ENCODE data around the gene HLA-E. TPM values are rescaled to one million over a fixed set of nuclear protein-coding genes. Genes with fewer than 3 reads are reported as not detected.
A peak's percentile ranks its signal among the peaks of the same experiment; 100 is the strongest.
"Not testable (repeated sequence)": the region's sequence is repeated elsewhere in the genome, so short reads cannot be mapped to it uniquely, and the experiment has no call there.

The HLA-E gene
- total and polyA plus RNA-seq, 5 experiments from 2014 or later = 1,291 to 2,977 (median 2,699) TPM

DNA sequence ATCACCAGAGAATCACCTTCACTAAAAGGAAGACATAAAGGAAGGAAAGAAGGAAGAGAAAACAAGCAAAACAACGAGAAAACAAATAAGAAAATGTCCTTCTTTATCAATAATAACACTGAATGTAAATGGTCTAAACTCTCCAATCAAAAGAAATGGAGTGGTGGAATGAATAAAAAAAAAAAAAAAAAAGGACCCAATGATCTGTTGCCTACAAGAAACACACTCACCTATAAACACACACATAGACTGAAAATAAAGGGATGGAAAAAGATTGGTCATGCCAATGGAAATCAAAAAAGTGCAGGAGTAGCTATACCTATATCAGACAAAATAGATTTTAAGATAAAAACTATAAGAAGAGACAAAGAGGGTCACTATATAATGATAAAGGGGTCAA, 30.2 kb upstream of the HLA-E start:
- peaks cover 67 to 94% (median 80%) of the 10 kb centered on the region in 5 donors for H3K27me3 Mint-ChIP-seq
- peaks cover 13 to 35% (median 22%) of the 10 kb centered on the region in 4 donors for H3K4me1 Mint-ChIP-seq
- H3K4me3 Mint-ChIP-seq = no peak overlapping the region
- DNase-seq = no peak
- H3K36me3 Mint-ChIP-seq = peaks cover 0 to 13% (median 2%) of the 10 kb centered on the region in 3 donors
- POLR2A ChIA-PET = interaction anchor here (0.6 kb wide), 1 partner anchor 1333 kb away, joined by 6 read pairs; no protein-coding TSS in a partner anchor
- no peak for ATAC-seq
- no peak overlapping the region for H3K27ac Mint-ChIP-seq
- H3K9me3 Mint-ChIP-seq = peaks cover 1 to 24% (median 12%) of the 10 kb centered on the region in 9 donors

DNA sequence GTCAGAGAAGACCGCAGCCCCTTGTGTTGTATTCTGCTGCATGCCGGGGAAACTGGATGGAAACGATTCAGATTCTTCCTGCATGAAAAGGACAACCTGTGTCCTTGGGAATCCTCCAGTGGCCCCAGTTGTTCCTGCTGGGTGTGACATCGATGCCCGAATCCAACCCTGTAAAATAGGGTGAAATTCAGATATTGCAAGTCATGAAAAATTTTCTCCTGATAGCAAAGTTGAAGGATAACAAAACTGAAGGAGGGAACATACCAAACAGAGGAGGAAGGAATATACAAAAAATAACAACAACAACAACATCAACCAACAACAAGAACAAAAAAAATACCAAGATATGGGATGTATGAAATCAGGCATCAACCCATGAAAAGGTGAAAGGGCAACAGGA, 28.3 kb upstream of the HLA-E start:
- H3K9me3 Mint-ChIP-seq = peaks cover 1 to 24% (median 12%) of the 10 kb centered on the region in 9 donors
- no peak overlapping the region for H3K4me3 Mint-ChIP-seq
- H3K36me3 Mint-ChIP-seq = peaks cover 0 to 13% (median 2%) of the 10 kb centered on the region in 3 donors
- H3K4me1 Mint-ChIP-seq = peaks cover 13 to 41% (median 35%) of the 10 kb centered on the region in 4 donors
- peaks cover 67 to 95% (median 79%) of the 10 kb centered on the region in 5 donors for H3K27me3 Mint-ChIP-seq
- H3K27ac Mint-ChIP-seq = no peak overlapping the region
- POLR2A ChIA-PET = no interaction called here
- ATAC-seq (no peak), DNase-seq (no peak)

- DNase-seq (no peak), ATAC-seq (no peak)
- Mint-ChIP-seq H3K4me3 (peak overlapping the region in 1 of 10 donors; percentile 60), H3K27ac (no peak overlapping the region), H3K4me1 (peaks cover 16 to 54% (median 44%) of the 10 kb centered on the region in 4 donors), H3K9me3 (peaks cover 1 to 24% (median 12%) of the 10 kb centered on the region in 9 donors), H3K36me3 (peaks cover 2 to 13% (median 2%) of the 10 kb centered on the region in 3 donors), H3K27me3 (peaks cover 69 to 95% (median 78%) of the 10 kb centered on the region in 5 donors)
- POLR2A ChIA-PET = interaction anchor here (0.7 to 2.9 kb wide), 2 partner anchors 11 to 95 kb away, joined by 3 to 16 read pairs; partner anchors contain the start of gene PRR3
Observed at GRCh38 chr6:30462482-30462881, 26.8 kb upstream of the HLA-E start.

DNA sequence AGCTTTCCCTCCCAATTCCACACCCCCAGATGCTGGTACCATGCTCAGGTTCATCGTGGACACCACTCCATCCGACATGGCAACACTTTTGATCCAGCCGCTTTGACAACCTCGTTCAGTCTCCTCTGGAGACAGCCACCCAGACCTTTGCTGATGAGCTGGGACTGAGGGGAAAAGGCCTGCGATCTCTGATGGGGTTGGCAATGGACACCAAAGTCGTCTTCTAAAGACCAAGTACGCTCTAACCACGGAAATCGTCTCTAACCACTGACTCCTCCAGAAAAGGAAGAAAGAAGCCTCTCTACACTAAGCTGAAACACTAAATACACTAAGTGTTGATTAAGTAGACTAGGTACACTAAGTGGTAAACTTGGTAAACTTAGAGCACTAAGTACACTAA, 26.1 kb upstream of the HLA-E start:
- ATAC-seq (peak in 1 of 2 donors; percentile 26), DNase-seq (no peak)
- POLR2A ChIA-PET = interaction anchor here (0.7 to 2.9 kb wide), 4 partner anchors 8 to 94 kb away, joined by 3 to 16 read pairs (median 4); partner anchors contain the start of gene PRR3
- Mint-ChIP-seq H3K27me3 (peaks cover 63 to 95% (median 73%) of the 10 kb centered on the region in 5 donors), H3K36me3 (peaks cover 2 to 13% (median 2%) of the 10 kb centered on the region in 3 donors), H3K27ac (peak overlapping the region in 1 of 10 donors; percentile 56), H3K9me3 (peaks cover 1 to 24% (median 12%) of the 10 kb centered on the region in 9 donors), H3K4me1 (peaks cover 16 to 54% (median 44%) of the 10 kb centered on the region in 4 donors), H3K4me3 (peak overlapping the region in 8 of 10 donors; percentile 1 to 91 (median 56))

GRCh38 chr6:30463651-30464618, 25.4 kb upstream of the HLA-E start:
- POLR2A ChIA-PET = interaction anchor here (0.5 to 2.9 kb wide), 6 partner anchors 9 to 375 kb away, joined by 3 to 16 read pairs (median 3); no protein-coding TSS in a partner anchor
- Mint-ChIP-seq H3K4me3 (peak overlapping the region in 9 of 10 donors; percentile 6 to 91 (median 49)), H3K27ac (no peak overlapping the region), H3K9me3 (peaks cover under 1 to 17% (median 11%) of the 10 kb centered on the region in 9 donors), H3K4me1 (peaks cover 16 to 54% (median 44%) of the 10 kb centered on the region in 4 donors), H3K36me3 (peaks cover under 1 to 11% (median 2%) of the 10 kb centered on the region in 3 donors), H3K27me3 (peaks cover 62 to 95% (median 72%) of the 10 kb centered on the region in 5 donors)
- ATAC-seq = peak; percentile 52 to 61
- DNase-seq = peak in 8 of 10 donors; percentile 31 to 69 (median 52)

DNA sequence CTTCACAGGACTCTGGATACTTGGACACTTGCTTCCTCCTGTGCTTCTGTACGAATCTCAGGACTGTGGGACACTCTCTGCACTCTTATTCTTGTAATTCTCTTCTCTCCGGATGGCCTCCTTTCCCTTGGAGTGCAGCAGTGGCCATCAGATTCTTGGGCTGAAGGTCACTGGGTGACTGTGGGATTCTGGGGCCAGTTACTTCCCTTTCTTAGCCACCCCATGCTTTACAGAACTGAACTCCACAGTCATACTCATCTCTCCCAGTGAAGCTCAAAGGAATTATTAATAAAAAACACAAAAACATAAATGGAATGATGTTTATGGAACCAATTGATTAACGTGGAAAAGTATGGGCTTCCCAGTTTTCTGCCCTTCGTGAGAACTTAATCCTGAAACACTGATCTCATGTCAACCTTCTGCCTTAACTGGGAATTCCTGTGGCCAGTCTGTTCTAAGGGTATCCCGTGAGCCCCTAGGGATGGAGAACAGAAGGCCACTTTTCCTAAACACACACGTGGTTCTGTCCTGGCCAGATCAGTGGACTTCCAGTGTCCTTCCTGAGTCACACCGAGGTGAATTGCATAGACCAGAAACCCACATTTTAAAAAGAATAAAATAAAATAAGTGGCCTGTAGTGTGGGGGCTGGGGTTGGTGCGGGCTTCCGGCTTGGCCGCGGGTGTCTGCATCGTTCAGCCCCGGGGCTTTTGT, 23.6 kb upstream of the HLA-E start:
- Mint-ChIP-seq H3K27me3 (peaks cover 58 to 91% (median 70%) of the 10 kb centered on the region in 5 donors), H3K4me1 (peaks cover 16 to 54% (median 44%) of the 10 kb centered on the region in 4 donors), H3K27ac (peak overlapping the region in 2 of 10 donors; percentile 20 to 46), H3K4me3 (peak overlapping the region in 9 of 10 donors; percentile 11 to 92 (median 89)), H3K9me3 (peaks cover 0 to under 1% (median 0%) of the 10 kb centered on the region in 9 donors), H3K36me3 (peaks cover 0 to 2% (median 0%) of the 10 kb centered on the region in 3 donors)
- DNase-seq = no peak
- POLR2A ChIA-PET = interaction anchor here (0.5 to 3.6 kb wide), 8 partner anchors 10 to 744 kb away, joined by 3 to 16 read pairs (median 4); no protein-coding TSS in a partner anchor
- no peak for ATAC-seq

DNA sequence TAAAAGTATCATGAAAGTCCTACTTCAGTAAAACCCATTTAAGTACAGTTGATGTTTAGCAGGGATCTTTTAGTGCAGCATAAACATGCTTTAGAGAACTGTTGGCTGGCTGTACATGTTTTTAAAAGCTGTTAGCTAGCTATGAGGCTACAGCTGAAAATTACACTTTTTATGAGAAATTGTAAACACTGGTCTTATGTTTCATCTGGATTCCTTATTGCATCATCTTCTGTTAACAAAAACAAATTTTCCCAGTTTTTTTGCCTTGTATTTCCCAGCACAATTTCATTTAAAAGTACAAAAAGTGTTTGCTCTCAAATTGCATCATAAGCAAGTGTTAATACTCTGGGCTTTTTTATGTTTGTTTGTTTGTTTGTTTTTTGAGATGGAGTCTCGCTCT, 18.3 kb upstream of the HLA-E start:
- Mint-ChIP-seq H3K4me3 (no peak overlapping the region), H3K36me3 (peaks cover 0 to 2% (median 2%) of the 10 kb centered on the region in 3 donors), H3K9me3 (peaks cover 0 to 3% (median 0%) of the 10 kb centered on the region in 9 donors), H3K27ac (no peak overlapping the region), H3K4me1 (peaks cover 4 to 13% (median 9%) of the 10 kb centered on the region in 4 donors), H3K27me3 (peaks cover 46 to 80% (median 64%) of the 10 kb centered on the region in 5 donors)
- no peak for DNase-seq
- ATAC-seq = no peak
- POLR2A ChIA-PET = no interaction called here

DNA sequence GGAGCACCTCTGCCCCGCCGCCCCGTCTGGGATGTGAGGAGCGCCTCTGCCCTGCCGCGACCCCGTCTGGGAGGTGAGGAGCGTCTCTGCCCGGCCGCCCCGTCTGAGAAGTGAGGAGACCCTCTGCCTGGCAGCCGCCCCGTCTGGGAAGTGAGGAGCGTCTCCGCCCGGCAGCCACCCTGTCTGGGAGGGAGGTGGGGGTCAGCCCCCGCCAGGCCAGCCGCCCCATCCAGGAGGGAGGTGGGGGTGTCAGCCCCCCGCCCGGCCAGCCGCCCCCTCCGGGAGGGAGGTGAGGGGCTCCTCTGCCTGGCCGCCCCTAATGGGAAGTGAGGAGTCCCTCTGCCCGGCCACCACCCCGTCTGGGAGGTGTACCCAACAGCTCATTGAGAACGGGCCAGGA, 14.2 kb upstream of the HLA-E start:
- H3K4me1 Mint-ChIP-seq, H3K27ac Mint-ChIP-seq, ATAC-seq, H3K4me3 Mint-ChIP-seq, H3K9me3 Mint-ChIP-seq, DNase-seq, H3K36me3 Mint-ChIP-seq: not testable (repeated sequence)
- POLR2A ChIA-PET = interaction anchor here (0.8 kb wide), 1 partner anchor 62 kb away, joined by 4 read pairs; no protein-coding TSS in a partner anchor
- H3K27me3 Mint-ChIP-seq = peaks cover 48 to 76% (median 64%) of the 10 kb centered on the region in 5 donors

DNA sequence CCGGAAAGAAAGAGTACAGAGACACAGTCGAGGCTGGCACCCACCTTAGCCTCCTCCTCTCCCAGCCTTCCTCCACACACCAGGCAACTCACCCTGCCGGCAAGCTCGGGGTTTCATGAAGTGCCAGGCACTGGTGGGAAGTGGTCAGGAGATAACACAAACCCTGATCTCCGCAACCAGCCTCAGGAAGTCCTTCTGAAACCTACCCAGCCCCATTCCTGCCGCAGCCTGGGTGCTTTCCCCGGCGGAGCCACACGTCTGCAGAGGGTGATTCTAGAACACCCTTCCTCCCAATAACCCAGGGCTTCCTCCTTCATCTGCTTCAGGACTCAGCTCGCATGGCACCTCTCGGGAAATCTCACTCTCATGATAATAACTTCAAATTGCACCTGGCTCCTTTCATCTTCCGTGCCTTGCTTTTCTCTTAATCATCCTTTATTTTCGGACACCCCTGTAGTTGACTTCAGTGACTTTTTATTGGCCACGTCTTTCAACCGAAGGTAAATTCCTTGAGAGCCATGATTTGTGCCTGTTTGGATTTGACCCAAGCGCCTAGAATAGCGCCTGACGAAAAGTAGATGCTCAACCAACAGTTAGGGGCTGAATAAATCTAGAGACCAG, 8.7 kb upstream of the HLA-E start:
- Mint-ChIP-seq H3K36me3 (peaks cover 0 to 2% (median 0%) of the 10 kb centered on the region in 3 donors), H3K4me3 (peak overlapping the region; percentile 3 to 72 (median 52)), H3K27me3 (peaks cover 35 to 54% (median 47%) of the 10 kb centered on the region in 5 donors), H3K27ac (peak overlapping the region in 5 of 10 donors; percentile 0 to 51 (median 11)), H3K9me3 (no peaks in the 10 kb centered on the region), H3K4me1 (peaks cover 15 to 27% (median 24%) of the 10 kb centered on the region in 4 donors)
- peak; percentile 70 to 81 for ATAC-seq
- peak in 9 of 10 donors; percentile 34 to 77 (median 56) for DNase-seq
- POLR2A ChIA-PET = interaction anchor here (0.6 to 6.8 kb wide), 6 partner anchors 12 to 163 kb away, joined by 3 to 45 read pairs (median 4); no protein-coding TSS in a partner anchor

DNA sequence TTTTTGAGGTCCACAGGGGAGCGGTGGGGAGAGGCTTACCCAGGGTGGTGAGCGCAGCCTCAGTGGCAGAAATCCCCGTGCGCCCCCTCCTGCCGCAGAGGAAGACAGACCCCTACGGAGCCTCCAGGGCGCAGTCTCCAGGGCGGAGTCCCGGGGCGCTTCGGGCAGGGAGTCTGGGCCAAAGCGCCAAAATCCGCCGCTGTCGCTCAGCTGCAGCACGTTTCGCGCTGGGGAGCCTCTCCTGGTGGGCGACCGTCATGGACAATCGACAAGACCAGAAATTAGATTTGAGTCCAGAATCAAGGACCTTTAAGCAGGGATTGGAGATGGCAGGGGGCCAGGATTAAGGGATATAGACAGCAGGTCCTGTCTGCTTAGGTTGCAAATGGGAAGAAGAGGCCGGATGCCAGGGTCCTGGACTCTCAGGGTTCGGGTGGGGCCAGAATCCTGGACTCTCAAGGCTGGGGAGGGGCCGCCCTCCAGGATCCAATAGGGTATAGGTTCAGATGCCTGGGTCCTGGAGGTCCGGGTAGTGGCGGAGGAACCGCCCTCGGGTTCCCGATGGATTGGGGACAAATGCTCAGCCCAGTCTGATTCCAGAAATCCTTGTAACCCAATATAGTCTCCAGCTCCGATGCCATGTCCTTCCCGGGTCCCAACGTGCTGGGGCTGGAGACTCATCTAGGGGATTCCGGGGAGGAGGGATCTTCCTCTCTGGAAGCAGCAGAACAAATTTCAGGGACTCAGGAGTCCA, 7.9 kb upstream of the HLA-E start:
- no peaks in the 10 kb centered on the region for H3K36me3 Mint-ChIP-seq
- ATAC-seq (peak in 1 of 2 donors; percentile 38), DNase-seq (peak in 1 of 10 donors; percentile 24)
- H3K4me1 Mint-ChIP-seq = peaks cover 15 to 27% (median 24%) of the 10 kb centered on the region in 4 donors
- H3K27me3 Mint-ChIP-seq = peaks cover 33 to 53% (median 43%) of the 10 kb centered on the region in 5 donors
- H3K27ac Mint-ChIP-seq = peak overlapping the region in 3 of 10 donors; percentile 6 to 69 (median 67)
- H3K4me3 Mint-ChIP-seq = peak overlapping the region in 8 of 10 donors; percentile 25 to 72 (median 62)
- H3K9me3 Mint-ChIP-seq = no peaks in the 10 kb centered on the region
- POLR2A ChIA-PET = interaction anchor here (0.9 to 6.8 kb wide), 11 partner anchors 11 to 240 kb away, joined by 3 to 45 read pairs (median 5); partner anchors contain the start of genes ABCF1 and ATAT1
